ENCODE results near the gene MORN5. TPM values are rescaled to one million over a fixed set of nuclear protein-coding genes. Genes with fewer than 3 reads are reported as not detected.

Gene MORN5
- total and polyA plus RNA-seq, 4 donors: 17.9 to 22.9 (median 18.6) TPM

DNA sequence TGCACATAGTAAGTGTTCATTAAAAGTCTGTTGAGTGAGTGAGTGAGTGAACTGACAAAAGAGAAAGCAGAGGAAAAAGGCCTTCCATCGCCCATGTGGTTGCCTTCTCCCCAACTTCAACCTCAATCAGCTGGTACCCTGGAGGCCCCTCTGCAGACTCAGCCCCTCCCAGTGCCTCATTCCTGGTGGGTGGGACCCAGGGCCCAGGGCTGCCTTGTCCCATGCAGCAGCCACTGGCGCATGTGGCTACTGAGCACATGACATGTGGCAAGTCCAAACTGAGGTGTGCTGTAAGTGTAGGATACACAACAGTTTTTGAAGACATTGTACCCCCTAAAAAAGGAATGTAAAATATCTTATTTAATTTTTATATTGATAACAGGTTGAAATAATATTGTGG lies 29.7 kb upstream of the MORN5 start:
- no peak for DNase-seq
- H3K9ac ChIP-seq (ENCODE audit: insufficient read depth in 1 of 2, low read length in 2 of 2): no peak overlapping the region
- H3K27ac ChIP-seq (ENCODE audit: low read depth in 1 of 2, low read length in 1 of 2): no peak overlapping the region
- H3K4me3 ChIP-seq: no peak overlapping the region
- no peak for ATAC-seq (ENCODE audit: insufficient read depth, low FRiP score)
- WGBS, 2 donors: 88 to 91% methylated on average over 2 of the region's 2 CpGs
- H3K9me3 ChIP-seq (ENCODE audit: control insufficient read depth in 4 of 4, insufficient read depth in 3 of 4, low read length in 3 of 4): no peaks in the 10 kb centered on the region
- peaks cover 0 to 17% (median 15%) of the 10 kb centered on the region in 3 donors for H3K27me3 ChIP-seq (ENCODE audit: control insufficient read depth in 3 of 3, insufficient read depth in 3 of 3, low read length in 2 of 3)
- H3K36me3 ChIP-seq (ENCODE audit: control insufficient read depth in 4 of 4, insufficient read depth in 4 of 4, low read length in 4 of 4): no peaks in the 10 kb centered on the region
- peaks cover 0 to 24% (median 15%) of the 10 kb centered on the region in 5 donors for H3K4me1 ChIP-seq (ENCODE audit: control insufficient read depth in 5 of 5, insufficient read depth in 5 of 5, low read length in 5 of 5)
- TF ChIP-seq, protein P1, sequence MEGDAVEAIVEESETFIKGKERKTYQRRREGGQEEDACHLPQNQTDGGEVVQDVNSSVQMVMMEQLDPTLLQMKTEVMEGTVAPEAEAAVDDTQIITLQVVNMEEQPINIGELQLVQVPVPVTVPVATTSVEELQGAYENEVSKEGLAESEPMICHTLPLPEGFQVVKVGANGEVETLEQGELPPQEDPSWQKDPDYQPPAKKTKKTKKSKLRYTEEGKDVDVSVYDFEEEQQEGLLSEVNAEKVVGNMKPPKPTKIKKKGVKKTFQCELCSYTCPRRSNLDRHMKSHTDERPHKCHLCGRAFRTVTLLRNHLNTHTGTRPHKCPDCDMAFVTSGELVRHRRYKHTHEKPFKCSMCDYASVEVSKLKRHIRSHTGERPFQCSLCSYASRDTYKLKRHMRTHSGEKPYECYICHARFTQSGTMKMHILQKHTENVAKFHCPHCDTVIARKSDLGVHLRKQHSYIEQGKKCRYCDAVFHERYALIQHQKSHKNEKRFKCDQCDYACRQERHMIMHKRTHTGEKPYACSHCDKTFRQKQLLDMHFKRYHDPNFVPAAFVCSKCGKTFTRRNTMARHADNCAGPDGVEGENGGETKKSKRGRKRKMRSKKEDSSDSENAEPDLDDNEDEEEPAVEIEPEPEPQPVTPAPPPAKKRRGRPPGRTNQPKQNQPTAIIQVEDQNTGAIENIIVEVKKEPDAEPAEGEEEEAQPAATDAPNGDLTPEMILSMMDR (IDR thresholded peaks at IDR 0.05; ENCODE audit: control extremely low read depth, extremely low read depth): no peak

GRCh38 chr9:122130837-122131236 lies 28.9 kb upstream of the MORN5 start:
- 80 to 88% methylated on average over 4 of the region's 4 CpGs for WGBS, 2 donors
- H3K9ac ChIP-seq (ENCODE audit: insufficient read depth in 1 of 2, low read length in 2 of 2): no peak overlapping the region
- TF ChIP-seq, protein P1 (IDR thresholded peaks at IDR 0.05; ENCODE audit: control extremely low read depth, extremely low read depth): no peak
- no peaks in the 10 kb centered on the region for H3K36me3 ChIP-seq (ENCODE audit: control insufficient read depth in 4 of 4, insufficient read depth in 4 of 4, low read length in 4 of 4)
- no peak for DNase-seq
- H3K4me3 ChIP-seq: no peak overlapping the region
- no peak for ATAC-seq (ENCODE audit: insufficient read depth, low FRiP score)
- no peaks in the 10 kb centered on the region for H3K9me3 ChIP-seq (ENCODE audit: control insufficient read depth in 4 of 4, insufficient read depth in 3 of 4, low read length in 3 of 4)
- H3K27ac ChIP-seq (ENCODE audit: low read depth in 1 of 2, low read length in 1 of 2): no peak overlapping the region
- peaks cover 0 to 20% (median 12%) of the 10 kb centered on the region in 5 donors for H3K4me1 ChIP-seq (ENCODE audit: control insufficient read depth in 5 of 5, insufficient read depth in 5 of 5, low read length in 5 of 5)
- H3K27me3 ChIP-seq (ENCODE audit: control insufficient read depth in 3 of 3, insufficient read depth in 3 of 3, low read length in 2 of 3): peaks cover 0 to 10% (median 9%) of the 10 kb centered on the region in 3 donors

- Histone ChIP-seq H3K27me3 (ENCODE audit: control insufficient read depth in 3 of 3, insufficient read depth in 3 of 3, low read length in 2 of 3) (peaks cover 0 to 4% (median 3%) of the 10 kb centered on the region in 3 donors), H3K4me1 (ENCODE audit: control insufficient read depth in 5 of 5, insufficient read depth in 5 of 5, low read length in 5 of 5) (peaks cover 0 to 13% (median 6%) of the 10 kb centered on the region in 5 donors), H3K4me3 (no peak overlapping the region), H3K9ac (ENCODE audit: insufficient read depth in 1 of 2, low read length in 2 of 2) (no peak overlapping the region), H3K36me3 (ENCODE audit: control insufficient read depth in 4 of 4, insufficient read depth in 4 of 4, low read length in 4 of 4) (no peaks in the 10 kb centered on the region), H3K9me3 (ENCODE audit: control insufficient read depth in 4 of 4, insufficient read depth in 3 of 4, low read length in 3 of 4) (no peaks in the 10 kb centered on the region), H3K27ac (ENCODE audit: low read depth in 1 of 2, low read length in 1 of 2) (no peak overlapping the region)
- TF ChIP-seq, protein P1 (IDR thresholded peaks at IDR 0.05; ENCODE audit: control extremely low read depth, extremely low read depth): no peak
- ATAC-seq (ENCODE audit: insufficient read depth, low FRiP score) (no peak), DNase-seq (peak; percentile 48 to 78 (median 69))
- 32 to 35% methylated on average over 21 of the region's 21 CpGs for WGBS, 2 donors
Measured at GRCh38 chr9:122131401-122132001, 28.2 kb upstream of the MORN5 start.

DNA sequence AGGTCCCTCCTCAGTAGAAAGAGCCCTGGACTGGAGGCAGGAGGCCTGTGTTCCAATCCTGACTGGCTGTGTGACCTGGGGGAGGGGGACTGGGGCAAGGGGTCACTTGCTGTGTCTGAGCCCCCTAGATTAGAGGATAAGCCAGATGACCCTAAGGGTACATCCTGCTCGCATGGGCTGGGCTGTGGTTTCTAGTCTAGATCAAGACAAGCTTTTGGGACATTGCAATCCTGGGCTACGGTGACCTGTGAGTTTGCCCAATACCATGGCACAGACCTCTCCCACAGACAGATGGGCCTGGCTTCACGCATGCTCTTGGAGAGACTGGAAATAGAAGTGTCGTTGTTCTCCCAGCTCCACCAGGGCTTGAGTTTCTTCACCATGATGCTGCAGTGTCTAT lies 27.2 kb upstream of the MORN5 start:
- ATAC-seq (ENCODE audit: insufficient read depth, low FRiP score) (no peak), DNase-seq (no peak)
- TF ChIP-seq, protein P1 (IDR thresholded peaks at IDR 0.05; ENCODE audit: control extremely low read depth, extremely low read depth): no peak
- WGBS, 2 donors: 90 to 94% methylated on average over 4 of the region's 4 CpGs
- peaks cover 0 to 3% (median 0%) of the 10 kb centered on the region in 3 donors for H3K27me3 ChIP-seq (ENCODE audit: control insufficient read depth in 3 of 3, insufficient read depth in 3 of 3, low read length in 2 of 3)
- no peak overlapping the region for H3K9ac ChIP-seq (ENCODE audit: insufficient read depth in 1 of 2, low read length in 2 of 2)
- H3K27ac ChIP-seq (ENCODE audit: low read depth in 1 of 2, low read length in 1 of 2): no peak overlapping the region
- H3K4me1 ChIP-seq (ENCODE audit: control insufficient read depth in 5 of 5, insufficient read depth in 5 of 5, low read length in 5 of 5): peaks cover 0 to 12% (median 6%) of the 10 kb centered on the region in 5 donors
- no peaks in the 10 kb centered on the region for H3K36me3 ChIP-seq (ENCODE audit: control insufficient read depth in 4 of 4, insufficient read depth in 4 of 4, low read length in 4 of 4)
- no peak overlapping the region for H3K4me3 ChIP-seq
- no peaks in the 10 kb centered on the region for H3K9me3 ChIP-seq (ENCODE audit: control insufficient read depth in 4 of 4, insufficient read depth in 3 of 4, low read length in 3 of 4)
